H1 (cell line): ENCODE measurements around the gene TNFRSF1A.

Source experiments
- CTBP2 ChIP-seq: IDR thresholded peaks from 2 replicates; pipeline ENCODE4 v1.7.0; 2011; ENCODE audit warnings: borderline replicate concordance, mild to moderate bottlenecking, moderate library complexity, mixed read lengths, low read length; ENCODE audit not compliant: insufficient read depth, insufficient read length
- CTCF ChIP-seq, 3 experiments: IDR thresholded peaks; 1 replicate in 2 of 3; 2 replicates in 1 of 3; pipeline versions ENCODE4 v1.5.1 to v1.6.1; 2011; ENCODE audit warnings: low read length in 3 of 3, mild to moderate bottlenecking in 3 of 3, inconsistent platforms in 2 of 3, low read depth in 1 of 3, moderate library complexity in 1 of 3; ENCODE audit not compliant: insufficient read depth in 1 of 3; ENCODE audit errors: control extremely low read depth in 1 of 3
- GTF2F1 ChIP-seq: IDR thresholded peaks from 2 replicates; pipeline ENCODE4 v1.6.1; 2012; ENCODE audit warnings: low read depth, low read length, improper control_type of control experiment, borderline replicate concordance

GRCh38 chr12:6387541-6387940 lies 45.7 kb upstream of the TNFRSF1A start:
- TF ChIP-seq CTCF (IDR thresholded peaks at IDR 0.05; ENCODE audit: control extremely low read depth in 1 of 3, insufficient read depth in 1 of 3, low read depth in 1 of 3, low read length in 3 of 3) = no peak
- TF ChIP-seq CTBP2 = no peak
- TF ChIP-seq GTF2F1 = no peak
